ENCODE results near the gene NUCB1. TPM values are rescaled to one million over a fixed set of nuclear protein-coding genes. Genes with fewer than 3 reads are reported as not detected.
"Not testable (repeated sequence)": the region's sequence is repeated elsewhere in the genome, so short reads cannot be mapped to it uniquely, and the experiment has no call there.

NUCB1 gene
- total RNA-seq, 2 donors from 2014 or later: 347 to 411 TPM

DNA sequence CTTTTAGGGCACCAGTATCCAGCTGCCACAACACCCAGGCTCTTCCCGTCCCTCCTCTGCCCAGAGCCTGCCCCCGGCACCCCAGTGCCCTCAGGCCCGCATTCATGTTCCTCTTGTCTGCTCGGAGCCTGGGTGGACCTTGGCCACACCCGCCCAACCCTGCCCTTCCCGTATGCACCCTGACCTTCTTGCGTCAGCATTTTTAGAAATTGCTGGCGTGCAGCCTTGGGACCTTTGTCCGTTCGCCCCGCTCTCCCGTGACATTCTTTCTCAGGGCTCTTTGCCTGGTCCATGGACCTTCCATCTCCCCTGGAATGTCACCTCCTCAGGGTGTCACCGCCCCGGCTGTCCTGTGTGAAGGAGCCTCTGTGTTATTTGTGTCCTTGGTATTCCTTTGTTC, 7.6 kb downstream of the NUCB1 start:
- Histone ChIP-seq H3K4me1 (peaks cover 0 to 6% of the 10 kb centered on the region in 2 donors), H3K36me3 (peaks cover 89% of the 10 kb centered on the region), H3K27ac (no peak overlapping the region), H3K27me3 (no peaks in the 10 kb centered on the region), H3K4me3 (no peak overlapping the region), H3K9me3 (no peaks in the 10 kb centered on the region)
- DNase-seq (ENCODE audit: low spot score): no peak
- no peak for TF ChIP-seq CTCF (IDR thresholded peaks at IDR 0.05)

- not testable (repeated sequence) for DNase-seq (ENCODE audit: low spot score); H3K9me3 ChIP-seq; H3K4me3 ChIP-seq; H3K27me3 ChIP-seq; H3K4me1 ChIP-seq
- H3K27ac ChIP-seq: peak overlapping the region in 1 of 2 donors; percentile 23
- peaks cover 99% of the 10 kb centered on the region for H3K36me3 ChIP-seq
Measured at GRCh38 chr19:48909424-48910077, 9.4 kb downstream of the NUCB1 start.

- Histone ChIP-seq H3K27me3 (no peaks in the 10 kb centered on the region), H3K27ac (no peak overlapping the region), H3K36me3 (peaks cover 99% of the 10 kb centered on the region), H3K4me1 (no peaks in the 10 kb centered on the region), H3K9me3 (no peaks in the 10 kb centered on the region), H3K4me3 (no peak overlapping the region)
- no peak for TF ChIP-seq CTCF (IDR thresholded peaks at IDR 0.05)
- no peak for DNase-seq (ENCODE audit: low spot score)
Measured at GRCh38 chr19:48910803-48911202, 10.7 kb downstream of the NUCB1 start.

GRCh38 chr19:48913114-48913889, 13.2 kb downstream of the NUCB1 start:
- no peak for TF ChIP-seq CTCF (IDR thresholded peaks at IDR 0.05)
- Histone ChIP-seq H3K4me1 (no peaks in the 10 kb centered on the region), H3K36me3 (peaks cover 95% of the 10 kb centered on the region), H3K4me3 (no peak overlapping the region), H3K27me3 (no peaks in the 10 kb centered on the region), H3K9me3 (no peaks in the 10 kb centered on the region), H3K27ac (no peak overlapping the region)
- no peak for DNase-seq (ENCODE audit: low spot score)

DNA sequence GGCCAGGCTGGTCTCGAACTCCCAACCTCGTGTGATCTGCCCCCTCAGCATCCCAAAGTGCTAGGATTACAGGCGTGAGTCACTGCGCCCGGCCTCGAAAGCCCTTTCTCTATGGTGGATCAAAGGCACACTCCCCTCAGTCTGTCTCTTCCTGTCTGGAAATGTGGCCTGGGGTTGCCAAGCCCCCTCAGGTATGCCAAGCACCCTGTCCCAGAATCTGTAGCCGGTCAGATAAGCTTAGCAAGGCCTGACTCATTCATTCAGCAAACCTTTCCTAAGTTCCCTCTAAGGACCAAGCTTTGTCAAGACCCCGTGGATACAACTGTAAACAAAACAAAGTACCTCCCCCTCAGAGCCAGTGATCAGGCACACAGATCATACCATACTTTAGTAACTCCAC, 14.1 kb downstream of the NUCB1 start:
- Histone ChIP-seq H3K4me1 (no peaks in the 10 kb centered on the region), H3K9me3 (no peaks in the 10 kb centered on the region), H3K27me3 (no peaks in the 10 kb centered on the region), H3K27ac (no peak overlapping the region), H3K36me3 (peaks cover 96% of the 10 kb centered on the region), H3K4me3 (no peak overlapping the region)
- no peak for TF ChIP-seq CTCF (IDR thresholded peaks at IDR 0.05)
- no peak for DNase-seq (ENCODE audit: low spot score)

GRCh38 chr19:48915757-48916156, 15.6 kb downstream of the NUCB1 start:
- peaks cover 86% of the 10 kb centered on the region for H3K36me3 ChIP-seq
- H3K4me1 ChIP-seq: no peaks in the 10 kb centered on the region
- TF ChIP-seq CTCF (IDR thresholded peaks at IDR 0.05): no peak
- H3K27ac ChIP-seq: no peak overlapping the region
- DNase-seq (ENCODE audit: low spot score): no peak
- no peaks in the 10 kb centered on the region for H3K9me3 ChIP-seq
- H3K4me3 ChIP-seq: no peak overlapping the region
- no peaks in the 10 kb centered on the region for H3K27me3 ChIP-seq

Data from right atrium auricular region (tissue), 2 donors.